AG20443 (cell line): ENCODE measurements around the gene SLC38A11.
"Not testable (repeated sequence)": the region's sequence is repeated elsewhere in the genome, so short reads cannot be mapped to it uniquely, and the experiment has no call there.

ENCODE experiments used
- DNase-seq: peaks from one replicate; pipeline ENCODE4 v3.0.0; 2012; ENCODE audit warnings: low spot score, mixed read lengths

The SLC38A11 gene

DNA sequence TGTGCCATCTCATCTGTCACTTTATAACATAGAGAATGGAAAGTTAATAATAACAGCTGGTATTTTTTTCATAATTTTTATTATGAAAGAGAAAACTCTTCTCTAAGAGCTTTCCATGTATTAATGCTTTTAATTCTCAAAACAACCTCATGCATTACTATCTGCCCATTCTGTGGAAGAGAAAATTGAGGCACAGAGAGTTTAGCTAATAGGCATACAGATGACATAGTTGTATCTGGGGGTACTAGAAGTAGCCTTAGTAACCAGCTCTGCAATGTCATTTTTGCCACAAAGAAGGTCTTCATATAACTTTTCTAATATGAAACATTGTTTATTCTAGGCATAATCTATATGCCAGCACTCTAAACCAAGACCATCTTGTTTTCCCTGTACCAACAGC, 77.4 kb downstream of the SLC38A11 start:
- DNase-seq: no peak

DNA sequence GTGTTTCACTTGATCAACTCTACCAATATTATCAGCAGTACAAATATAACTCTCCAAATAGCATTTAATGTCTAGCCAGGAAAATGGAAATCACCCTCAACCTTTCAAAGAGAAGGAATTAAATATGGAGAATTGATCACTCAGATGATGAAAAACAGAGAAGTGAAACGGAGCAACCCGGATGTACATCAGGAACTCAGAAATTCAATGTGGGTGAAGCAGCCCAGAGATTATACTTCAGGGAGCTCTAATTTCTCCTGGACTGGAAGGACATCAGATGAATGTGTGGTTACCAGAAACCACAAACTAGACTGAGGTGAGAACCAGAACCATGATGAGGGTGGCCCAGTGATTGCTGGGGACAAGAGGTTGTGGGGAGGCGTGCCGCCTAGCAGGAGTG, 78.2 kb downstream of the SLC38A11 start:
- DNase-seq: no peak

DNA sequence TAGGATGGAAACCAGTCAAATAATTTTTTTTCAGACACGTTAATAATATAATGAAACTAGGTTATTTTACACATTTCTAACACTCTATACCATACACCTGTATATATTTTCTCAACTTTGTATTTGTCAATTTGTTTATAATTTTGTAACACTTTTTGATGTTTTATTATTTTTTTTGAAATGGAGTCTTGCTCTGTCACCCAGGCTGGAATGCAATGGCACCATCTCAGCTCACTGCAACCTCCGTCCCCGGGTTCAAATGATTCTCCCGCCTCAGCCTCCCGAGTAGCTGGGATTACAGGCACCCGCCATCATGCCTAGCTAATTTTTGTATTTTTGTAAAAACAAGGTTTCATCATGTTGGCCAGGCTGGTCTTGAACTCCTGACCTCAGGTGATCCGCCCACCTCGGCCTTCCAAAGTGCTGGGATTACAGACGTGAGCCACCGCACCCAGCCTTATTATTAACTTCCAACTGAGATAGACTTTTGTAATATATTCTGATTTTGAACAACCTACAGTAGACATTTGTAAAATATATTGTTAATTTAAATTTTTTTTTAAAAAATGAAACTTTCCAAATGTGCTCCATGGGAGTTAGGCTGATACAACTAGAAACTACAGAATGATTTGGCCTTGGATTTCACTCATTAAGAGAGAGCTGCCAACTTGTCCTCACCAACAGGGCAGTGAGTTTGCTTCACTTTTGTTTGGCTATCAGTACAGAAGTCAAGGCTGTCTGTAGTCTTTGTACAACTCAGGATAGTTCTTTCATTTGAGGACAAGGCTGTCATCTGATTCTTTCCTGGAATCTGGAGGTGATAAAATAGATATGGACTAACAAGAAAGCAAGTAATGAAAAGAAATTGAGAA, 79.8 kb downstream of the SLC38A11 start:
- DNase-seq: no peak

DNA sequence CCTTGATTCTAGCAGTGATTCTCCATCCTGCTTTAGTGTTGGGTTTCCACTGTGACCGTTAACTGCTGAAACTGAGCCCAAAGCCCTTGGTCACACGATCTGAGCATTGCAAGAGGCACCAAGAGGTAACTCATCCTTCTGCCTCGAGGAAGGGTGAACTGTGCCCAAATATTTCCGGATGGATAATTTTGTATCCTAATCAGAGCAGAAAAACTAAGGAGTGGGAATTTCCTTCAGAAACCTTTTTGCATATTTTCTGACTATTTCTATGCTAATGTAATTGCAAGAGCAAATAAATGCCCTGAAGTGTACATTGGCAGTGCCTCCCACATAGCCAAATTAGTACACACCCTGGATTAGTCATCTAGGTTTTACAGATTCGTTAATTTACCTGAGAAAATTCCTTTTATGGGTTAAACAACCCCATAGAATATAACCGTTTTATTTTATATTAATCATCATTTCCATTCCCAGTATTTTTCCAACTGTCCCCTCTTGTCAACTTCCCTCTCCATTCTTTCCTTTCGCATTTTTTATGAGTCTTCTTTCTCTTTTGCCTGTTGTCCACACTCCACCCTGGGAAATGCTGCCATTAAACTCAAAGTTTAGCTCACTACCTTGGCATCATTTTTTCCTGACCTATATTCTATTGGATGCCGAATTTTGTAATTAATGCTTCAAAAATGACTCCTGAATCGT, 82.0 kb downstream of the SLC38A11 start:
- DNase-seq: no peak

DNA sequence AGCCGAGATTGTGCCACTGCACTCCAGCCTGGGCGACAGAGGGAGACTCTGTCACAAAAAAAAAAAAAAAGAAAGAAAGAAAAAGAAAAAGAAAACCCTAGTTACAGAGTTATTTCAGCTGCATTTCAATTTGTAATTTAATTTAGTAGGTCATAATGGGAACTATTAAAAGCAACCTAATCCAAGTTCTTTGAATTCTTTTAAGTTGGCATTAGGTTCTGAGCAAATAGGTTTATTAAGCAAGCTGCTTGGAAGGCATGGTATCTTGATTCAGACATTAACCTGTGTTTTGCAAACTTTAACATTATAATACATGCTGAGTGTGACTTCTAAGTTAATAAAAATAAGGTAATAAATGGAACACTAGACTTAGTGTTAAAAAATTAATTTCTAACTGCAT, 83.9 kb downstream of the SLC38A11 start:
- no peak for DNase-seq

DNA sequence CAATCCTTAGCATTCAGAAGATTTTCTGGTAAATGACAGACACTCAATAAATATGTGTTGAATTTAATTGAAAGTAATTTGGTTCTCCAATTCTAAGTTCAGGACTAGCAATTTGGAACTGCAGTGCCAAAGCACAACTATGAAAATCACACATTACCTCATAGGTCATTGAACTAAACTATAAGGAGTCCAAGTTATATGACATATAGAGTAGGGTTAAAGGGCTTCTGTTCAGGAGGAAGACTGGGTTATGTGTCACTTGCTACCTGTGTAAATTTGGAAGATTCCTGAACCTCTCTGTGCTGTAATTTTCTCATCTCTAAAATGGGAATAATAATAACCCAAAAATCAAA, 85.9 kb downstream of the SLC38A11 start:
- no peak for DNase-seq

DNA sequence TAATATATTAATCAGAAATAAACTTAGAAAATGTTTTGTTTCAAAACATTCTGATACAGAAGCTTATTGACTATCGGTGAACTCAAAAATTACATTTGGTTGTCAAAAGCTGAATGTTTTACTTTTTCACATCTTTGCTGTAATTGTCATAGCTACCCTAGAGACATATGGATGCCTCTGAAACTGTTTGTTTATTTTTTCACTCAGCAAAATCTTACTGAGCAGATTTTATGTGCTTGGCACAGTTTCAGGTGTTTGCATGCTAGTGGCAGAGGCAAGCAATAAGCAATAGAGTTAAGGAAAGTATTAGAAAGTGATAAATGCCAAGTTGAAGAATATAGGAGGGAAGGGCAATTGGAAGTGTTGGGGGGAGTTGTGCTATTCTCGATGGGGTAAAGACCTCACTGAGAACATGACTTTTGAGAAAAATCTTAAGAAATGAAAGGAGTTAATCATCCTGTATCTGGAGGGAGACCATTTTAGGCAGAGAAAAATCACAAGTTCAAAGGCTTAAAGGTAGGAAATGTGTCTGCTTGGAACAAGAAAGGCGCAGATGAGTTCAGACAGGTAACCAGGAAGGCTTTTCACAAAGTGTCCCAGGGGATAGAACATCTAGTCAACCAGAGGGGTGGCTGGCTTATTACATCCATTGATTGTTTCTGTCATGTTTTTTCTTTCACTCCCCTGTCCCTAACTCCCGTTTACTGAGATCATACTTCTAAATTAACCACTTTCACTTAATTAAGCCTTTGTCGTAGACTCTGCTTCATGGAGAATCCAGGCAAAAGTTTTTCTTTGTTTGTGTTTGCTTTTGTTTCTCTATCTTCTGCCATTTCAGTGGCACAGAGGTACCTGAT, 86.5 kb downstream of the SLC38A11 start:
- DNase-seq: no peak

DNA sequence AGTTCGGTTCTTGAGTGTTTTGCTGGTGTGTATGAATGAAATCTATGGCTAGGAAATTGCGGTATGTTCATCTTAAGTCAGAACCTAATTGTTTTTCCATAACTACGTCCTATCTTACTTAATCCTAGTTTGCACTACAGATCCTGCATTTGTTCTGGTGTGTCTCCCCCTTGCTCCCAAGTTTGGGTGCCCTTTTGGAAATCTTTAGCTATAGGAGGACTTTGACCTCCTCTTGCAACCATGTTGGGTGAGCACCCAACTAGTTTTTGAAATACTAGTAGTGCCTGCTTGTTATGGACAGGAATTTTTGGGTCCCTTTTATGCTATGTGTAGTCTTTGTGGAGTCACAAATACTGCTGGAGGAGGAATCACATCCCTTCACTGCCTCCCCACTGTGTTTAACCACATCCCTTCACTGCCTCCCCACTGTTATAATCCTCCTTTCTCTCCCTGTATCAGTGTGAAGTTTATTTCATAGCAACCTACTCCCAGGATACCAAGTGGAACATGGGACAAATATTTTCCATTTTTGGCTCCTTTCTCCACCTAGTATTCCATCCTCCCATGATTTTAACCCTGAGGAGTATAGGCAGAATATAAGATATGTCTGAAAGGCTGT, 87.4 kb downstream of the SLC38A11 start:
- no peak for DNase-seq

DNA sequence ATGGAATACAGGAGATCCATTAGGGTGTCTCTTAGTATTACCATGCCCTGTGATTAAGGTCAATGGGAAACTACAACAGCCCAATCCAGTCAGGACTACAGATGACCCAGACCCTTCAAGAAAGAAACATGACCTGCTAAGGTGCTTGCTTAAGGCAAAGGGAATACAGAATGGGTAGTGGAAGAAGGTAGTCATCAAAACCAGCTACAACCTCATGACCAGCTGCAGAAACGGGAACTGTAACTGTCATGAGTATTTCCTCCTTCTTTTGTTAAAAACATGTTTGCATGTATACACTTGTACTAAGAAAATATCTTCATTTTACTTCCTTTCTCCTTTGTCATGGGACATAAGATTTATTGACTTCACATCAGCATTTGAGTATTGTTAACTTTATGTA, 88.9 kb downstream of the SLC38A11 start:
- not testable (repeated sequence) for DNase-seq

DNA sequence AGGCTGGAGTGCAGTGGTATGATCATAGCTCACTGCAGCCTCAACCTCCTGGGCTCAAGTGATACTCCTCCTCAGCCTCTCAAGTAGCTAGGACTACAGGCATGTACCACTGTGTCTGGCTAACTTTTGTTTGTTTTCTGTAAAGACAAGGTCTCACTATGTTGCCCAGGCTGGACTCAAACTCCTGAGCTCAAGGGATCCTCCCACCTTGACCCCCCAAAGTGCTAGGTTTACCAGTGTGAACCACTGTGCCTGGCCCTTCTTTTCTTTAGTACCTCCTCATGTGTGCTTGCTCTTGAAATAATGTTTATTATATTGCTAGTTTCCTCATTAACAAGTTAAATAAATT, 94.7 kb downstream of the SLC38A11 start:
- no peak for DNase-seq

DNA sequence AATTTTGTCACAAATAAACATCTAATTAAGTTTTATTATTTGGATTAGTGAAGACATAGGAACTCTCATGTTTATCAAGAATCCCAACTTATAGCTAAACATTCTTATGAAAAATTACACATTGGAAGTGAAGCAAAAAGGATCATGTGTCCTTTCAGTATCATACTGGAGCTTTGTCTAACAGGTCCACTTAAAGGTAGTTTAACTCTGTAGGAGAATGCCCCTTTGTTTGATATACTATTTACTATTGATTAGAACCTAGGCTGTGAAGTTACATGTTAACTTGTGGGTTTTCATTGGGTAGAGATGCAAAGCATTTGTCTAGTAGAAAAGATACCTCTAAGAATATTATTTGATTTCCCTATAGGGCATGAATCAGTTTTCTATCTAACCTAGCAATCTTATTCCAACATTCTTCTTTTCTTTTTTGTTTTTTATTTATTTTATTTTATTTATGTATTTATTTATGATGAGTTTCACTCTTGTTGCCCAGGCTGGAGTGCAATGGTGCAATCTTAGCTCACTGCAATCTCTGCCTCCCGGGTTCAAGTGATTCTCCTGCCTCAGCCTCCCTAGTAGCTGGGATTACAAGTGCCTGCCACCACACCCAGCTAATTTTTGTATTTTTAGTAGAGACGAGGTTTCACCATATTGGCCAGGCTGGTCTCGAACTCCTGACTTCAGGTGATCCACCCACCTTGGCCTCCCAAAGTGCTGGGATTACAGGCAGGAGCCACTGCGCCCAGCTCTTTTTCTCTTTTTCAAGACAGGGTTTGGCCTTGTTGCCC, 95.2 kb downstream of the SLC38A11 start:
- not testable (repeated sequence) for DNase-seq

DNA sequence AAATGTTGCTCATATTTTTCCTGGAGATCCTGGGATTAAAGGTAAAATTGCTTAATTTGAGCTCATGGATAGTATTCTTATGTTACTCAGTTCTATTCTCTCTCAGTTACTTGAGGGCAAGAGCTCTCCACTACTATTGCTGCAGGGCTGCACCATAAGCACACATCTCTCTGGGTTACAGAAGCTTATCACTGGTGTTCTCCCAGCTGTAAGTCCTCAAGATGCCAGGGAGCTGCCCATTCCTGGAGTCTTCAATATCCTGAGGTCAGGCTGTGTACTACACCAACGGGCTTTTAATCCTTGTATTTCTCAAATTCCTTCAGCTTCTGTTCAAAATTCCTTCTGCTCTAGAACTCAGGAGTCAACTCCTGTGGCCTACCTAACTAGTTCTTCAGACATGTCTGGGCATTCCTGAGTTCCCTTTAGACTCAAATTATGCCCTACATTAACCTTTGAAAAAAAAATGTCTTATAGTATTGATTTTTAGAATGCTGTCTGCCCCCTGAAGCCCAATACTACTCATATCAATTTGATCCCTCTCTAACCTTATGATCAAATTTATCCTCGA, 96.0 kb downstream of the SLC38A11 start:
- DNase-seq: no peak

DNA sequence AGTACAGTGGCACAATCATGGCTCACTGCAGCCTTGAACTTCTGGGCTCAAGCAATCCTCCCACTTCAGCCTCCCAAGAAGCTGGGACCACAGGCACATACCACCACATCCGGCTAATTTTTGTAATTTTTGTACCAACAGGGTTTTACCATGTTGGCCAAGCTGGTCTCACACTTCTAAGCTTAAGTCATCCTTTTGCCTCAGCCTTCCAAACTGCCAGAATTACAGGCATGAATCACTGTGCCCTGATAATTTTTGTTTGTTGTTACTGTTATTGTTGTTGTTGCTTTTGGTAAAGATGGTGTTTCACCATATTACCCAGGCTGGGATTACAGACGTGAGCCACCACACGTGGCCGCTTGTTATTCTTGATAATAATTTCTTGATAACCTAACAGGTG, 103.2 kb downstream of the SLC38A11 start:
- DNase-seq: no peak

DNA sequence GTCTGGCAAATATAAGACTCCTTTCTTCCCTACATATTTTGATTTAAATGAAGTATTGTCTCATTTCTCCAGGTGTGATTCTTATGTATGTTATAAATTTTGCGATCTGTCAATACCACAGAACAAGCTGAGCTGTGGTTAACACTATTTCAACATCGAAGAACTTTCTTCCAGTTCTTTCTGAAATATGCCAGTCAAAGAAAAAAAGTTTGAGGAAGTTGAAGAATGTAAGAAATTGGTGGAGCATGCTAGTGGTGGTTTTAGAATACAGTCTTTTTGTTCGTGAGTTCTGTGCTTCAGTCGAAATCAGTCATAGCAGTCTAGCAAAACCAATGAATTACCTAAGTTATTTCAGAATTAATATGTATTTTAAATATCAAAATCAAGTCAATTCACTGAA, 105.1 kb downstream of the SLC38A11 start:
- no peak for DNase-seq

DNA sequence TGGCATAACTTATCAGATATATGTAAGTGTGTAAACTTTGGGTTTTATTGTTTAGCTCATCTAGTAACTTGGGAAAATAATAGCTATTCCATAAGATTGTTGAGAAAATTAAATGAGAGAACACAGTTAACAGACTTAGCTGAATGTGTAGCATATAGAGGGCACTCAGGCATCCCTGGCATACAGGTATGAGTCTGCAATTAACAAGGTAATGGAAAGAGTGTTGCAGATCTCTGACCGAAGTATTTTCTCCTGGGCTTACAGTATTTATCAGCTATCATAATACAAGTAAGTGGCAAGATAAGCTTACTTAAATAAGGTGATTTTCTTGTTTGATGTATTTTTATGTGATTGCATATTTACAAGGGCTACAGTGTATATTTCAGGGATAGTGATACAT, 105.8 kb downstream of the SLC38A11 start:
- no peak for DNase-seq

DNA sequence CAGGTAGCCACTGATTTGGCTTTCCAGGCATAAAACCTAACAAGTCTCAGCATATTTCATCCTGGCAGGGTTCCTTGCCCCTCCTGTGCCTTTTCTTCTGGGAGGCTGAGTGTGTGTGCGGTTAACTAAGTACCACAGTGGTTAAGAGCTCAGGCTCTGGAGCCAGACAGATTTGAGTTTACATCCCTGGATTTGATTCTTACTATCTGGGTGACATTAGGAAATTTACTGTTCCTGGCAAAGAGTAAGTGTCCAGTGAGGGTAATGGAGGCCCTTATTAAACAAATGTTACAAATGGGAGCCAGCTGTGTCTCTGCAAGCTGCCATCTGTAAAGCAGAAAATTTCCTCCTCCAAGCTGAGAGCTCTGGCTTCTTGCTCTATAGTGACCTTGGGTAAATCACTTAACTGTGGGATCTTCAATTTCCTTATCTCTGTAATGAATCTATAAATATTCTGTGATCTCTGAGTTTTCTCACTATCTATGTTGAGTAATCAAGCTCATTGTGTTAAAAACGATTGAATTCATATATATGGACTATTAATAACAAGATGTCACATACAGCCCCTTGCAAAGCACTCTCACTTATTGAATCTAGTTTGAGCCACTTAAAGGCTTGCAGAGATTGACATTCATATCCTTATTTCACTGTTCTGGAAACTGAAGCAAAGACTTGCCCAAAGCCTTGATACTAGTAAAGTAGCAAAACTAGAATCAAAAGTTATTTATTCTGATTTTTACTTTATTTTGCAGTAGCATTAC, 107.2 kb downstream of the SLC38A11 start:
- DNase-seq: no peak

DNA sequence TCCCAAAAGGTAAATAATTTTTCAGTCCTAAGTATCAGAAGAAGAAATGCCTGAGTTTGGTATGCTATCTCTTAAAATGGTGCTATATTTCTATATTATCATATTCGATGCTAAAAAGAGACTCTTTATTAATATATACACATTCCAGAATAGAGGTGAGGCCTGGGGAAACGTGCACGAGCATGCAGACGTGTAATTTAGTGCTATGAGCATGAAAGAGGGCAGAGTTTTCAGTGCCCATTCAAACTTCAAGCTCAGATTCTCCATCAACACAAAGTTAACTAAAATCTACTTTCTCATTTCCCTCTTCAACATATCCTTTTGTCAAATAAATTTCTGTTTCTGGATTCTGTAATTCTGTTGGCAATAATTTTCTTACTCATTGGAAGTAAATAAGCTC, 108.0 kb downstream of the SLC38A11 start:
- DNase-seq: no peak

DNA sequence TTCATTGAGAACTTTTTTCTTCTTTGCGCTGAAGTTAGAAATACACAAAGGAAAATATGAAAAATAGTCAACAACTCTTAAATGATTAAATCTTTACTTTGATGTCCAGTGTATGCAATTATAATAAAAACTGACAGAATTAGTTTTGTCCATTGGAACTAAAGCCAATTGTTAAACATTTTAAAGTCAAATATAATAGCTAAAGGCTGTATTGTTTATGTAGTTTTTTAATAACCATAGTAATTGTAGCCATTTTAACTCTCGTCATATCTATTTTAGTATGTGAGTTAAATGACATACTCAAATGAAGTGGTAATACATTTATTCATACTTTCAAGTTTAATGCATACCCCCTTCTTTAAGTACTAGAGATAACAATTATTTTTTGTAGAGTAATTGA, 109.0 kb downstream of the SLC38A11 start:
- DNase-seq: no peak
